SK-N-SH treated with all-trans-retinoic acid at 6 μM for 48 hours (cell line): ENCODE results near the gene NEURL1.

ENCODE experiments used
- ATAC-seq: fragments of 200-7000 bp; cut with Tn5 transposase; 3 replicates; pipeline ENCODE4 v1.9.1; 2020; ENCODE audit warnings: mild to moderate bottlenecking, moderate library complexity
- ARNTL ChIP-seq: fragments of 450-650 bp; formaldehyde crosslinking; IDR thresholded peaks from 2 replicates; pipeline ENCODE4 v1.5.0; 2020; ENCODE audit warnings: low read depth, mild to moderate bottlenecking, moderate library complexity, borderline replicate concordance
- BACH2 ChIP-seq: fragments of 250-450 bp; sonication (Bioruptor Pico); IDR thresholded peaks from 2 replicates; pipeline ENCODE4 v1.9.0; 2021; ENCODE audit warnings: mild to moderate bottlenecking, borderline replicate concordance
- CREB5 ChIP-seq: fragments of 250-450 bp; sonication (Bioruptor Pico); IDR thresholded peaks from 2 replicates; pipeline ENCODE4 v1.5.1; 2020; ENCODE audit warnings: low read depth, mild to moderate bottlenecking, moderate library complexity
- CSDC2 ChIP-seq: fragments of 250-450 bp; sonication (Bioruptor Pico); IDR thresholded peaks from 2 replicates; pipeline ENCODE4 v1.5.0; 2020; ENCODE audit warnings: mild to moderate bottlenecking, moderate library complexity
- CSRNP3 ChIP-seq: fragments of 250-450 bp; sonication (Bioruptor Pico); IDR thresholded peaks from 2 replicates; pipeline ENCODE4 v1.5.1; 2021; ENCODE audit warnings: mild to moderate bottlenecking, moderate library complexity
- ESRRG ChIP-seq: fragments of 250-450 bp; sonication (Bioruptor Pico); IDR thresholded peaks from 2 replicates; pipeline ENCODE4 v1.6.1; 2021; ENCODE audit warnings: mild to moderate bottlenecking
- ISL1 ChIP-seq: fragments of 250-450 bp; sonication (Bioruptor Pico); IDR thresholded peaks from 2 replicates; pipeline ENCODE4 v2.1.2; 2022; ENCODE audit warnings: mild to moderate bottlenecking, moderate library complexity
- OSR1 ChIP-seq: fragments of 250-450 bp; sonication (Bioruptor Pico); IDR thresholded peaks from 2 replicates; pipeline ENCODE4 v1.8.0; 2022; ENCODE audit warnings: moderate library complexity, mild to moderate bottlenecking, inconsistent platforms
- PATZ1 ChIP-seq: fragments of 250-450 bp; sonication (Bioruptor Pico); IDR thresholded peaks from 2 replicates; pipeline ENCODE4 v1.8.0; 2020; ENCODE audit warnings: mild to moderate bottlenecking, moderate library complexity, borderline replicate concordance
- POU6F1 ChIP-seq: fragments of 250-450 bp; sonication (Bioruptor Pico); IDR thresholded peaks from 2 replicates; pipeline ENCODE4 v1.8.0; 2021; ENCODE audit warnings: low read depth, mild to moderate bottlenecking, moderate library complexity, borderline replicate concordance
- PPARA ChIP-seq: fragments of 250-450 bp; sonication (Bioruptor Pico); IDR thresholded peaks from 2 replicates; pipeline ENCODE4 v1.5.0; 2020; ENCODE audit warnings: mild to moderate bottlenecking, borderline replicate concordance
- RARB ChIP-seq: fragments of 250-450 bp; sonication (Bioruptor Pico); IDR thresholded peaks from 2 replicates; pipeline ENCODE4 v1.8.0; 2021; ENCODE audit warnings: mild to moderate bottlenecking, moderate library complexity
- SNAI2 ChIP-seq: fragments of 250-450 bp; sonication (Bioruptor Pico); IDR thresholded peaks from 2 replicates; pipeline ENCODE4 v1.5.0; 2020; ENCODE audit warnings: mild to moderate bottlenecking, moderate library complexity
- TCF4 ChIP-seq: fragments of 250-450 bp; sonication (Bioruptor Pico); IDR thresholded peaks from 2 replicates; pipeline ENCODE4 v1.8.0; 2021; ENCODE audit warnings: mild to moderate bottlenecking, moderate library complexity, borderline replicate concordance
- TOX ChIP-seq: fragments of 250-450 bp; sonication (Bioruptor Pico); IDR thresholded peaks from 2 replicates; pipeline ENCODE4 v1.8.0; 2021; ENCODE audit warnings: mild to moderate bottlenecking, moderate library complexity, borderline replicate concordance
- TSHZ2 ChIP-seq: fragments of 250-450 bp; sonication (Bioruptor Pico); IDR thresholded peaks from 2 replicates; pipeline ENCODE4 v1.5.0; 2020; ENCODE audit warnings: mild to moderate bottlenecking, moderate library complexity
- ZC3H10 ChIP-seq: fragments of 250-450 bp; sonication (Bioruptor Pico); IDR thresholded peaks from 2 replicates; pipeline ENCODE4 v1.5.1; 2021; ENCODE audit warnings: mild to moderate bottlenecking, moderate library complexity
- ZFP3 ChIP-seq: fragments of 250-450 bp; sonication (Bioruptor Pico); IDR thresholded peaks from 2 replicates; pipeline ENCODE4 v1.5.0; 2020; ENCODE audit warnings: mild to moderate bottlenecking, moderate library complexity
- ZFP30 ChIP-seq: fragments of 450-650 bp; formaldehyde crosslinking; IDR thresholded peaks from 2 replicates; pipeline ENCODE4 v1.5.0; 2022; ENCODE audit warnings: mild to moderate bottlenecking, moderate library complexity
- ZNF565 ChIP-seq: fragments of 450-650 bp; formaldehyde crosslinking; conservative IDR thresholded peaks from 2 replicates; pipeline ENCODE4 v1.5.0; 2020; ENCODE audit warnings: low read depth, mild to moderate bottlenecking, moderate library complexity
- ZNF8 ChIP-seq: fragments of 450-650 bp; formaldehyde crosslinking; IDR thresholded peaks from 2 replicates; pipeline ENCODE4 v1.5.0; 2020; ENCODE audit warnings: mild to moderate bottlenecking, moderate library complexity

NEURL1 gene

GRCh38 chr10:103455235-103455634 lies 38.3 kb upstream of the NEURL1 start (continued):
- no peak for TF ChIP-seq PATZ1 (CRISPR knock-in tag)
- TF ChIP-seq, all 23 proteins: peak for 0

- ATAC-seq = no peak
- TF ChIP-seq RARB (CRISPR knock-in tag) = no peak
- TF ChIP-seq ARNTL (CRISPR knock-in tag) = no peak
- no peak for TF ChIP-seq ESRRG (CRISPR knock-in tag)
- TF ChIP-seq SNAI2 (CRISPR knock-in tag) = no peak
- no peak for TF ChIP-seq ZC3H10 (CRISPR knock-in tag)
- TF ChIP-seq ZFP30 (CRISPR knock-in tag) = no peak
- TF ChIP-seq ZFP3 = no peak
- no peak for TF ChIP-seq CREB5 (CRISPR knock-in tag)
- TF ChIP-seq, all 23 proteins: peak for 0
Observed at GRCh38 chr10:103456074-103456660, 37.3 kb upstream of the NEURL1 start.

GRCh38 chr10:103457176-103457712 lies 36.3 kb upstream of the NEURL1 start:
- TF ChIP-seq ESRRG (CRISPR knock-in tag) (no peak), PPARA (CRISPR knock-in tag) (no peak), POU6F1 (no peak), ZNF565 (CRISPR knock-in tag) (no peak), ARNTL (CRISPR knock-in tag) (no peak), ZNF8 (no peak), ZFP30 (CRISPR knock-in tag) (no peak), ZC3H10 (CRISPR knock-in tag) (no peak), CSRNP3 (CRISPR knock-in tag) (no peak), TCF4 (CRISPR knock-in tag) (no peak)
- no peak for ATAC-seq

GRCh38 chr10:103457896-103458583 lies 35.5 kb upstream of the NEURL1 start:
- no peak for ATAC-seq
- no peak for TF ChIP-seq POU6F1
- TF ChIP-seq CSDC2 (CRISPR knock-in tag) = no peak
- no peak for TF ChIP-seq ZC3H10 (CRISPR knock-in tag)
- TF ChIP-seq ZFP30 (CRISPR knock-in tag) = no peak
- no peak for TF ChIP-seq TSHZ2 (CRISPR knock-in tag)
- no peak for TF ChIP-seq ISL1 (CRISPR knock-in tag)
- TF ChIP-seq ZFP3 = no peak
- TF ChIP-seq ARNTL (CRISPR knock-in tag) = no peak
- TF ChIP-seq OSR1 = no peak
- TF ChIP-seq PATZ1 (CRISPR knock-in tag) = no peak
- TF ChIP-seq ESRRG (CRISPR knock-in tag) = no peak
- TF ChIP-seq SNAI2 (CRISPR knock-in tag) = no peak
- no peak for TF ChIP-seq ZNF565 (CRISPR knock-in tag)
- TF ChIP-seq RARB (CRISPR knock-in tag) = no peak
- TF ChIP-seq TOX = no peak
- no peak for TF ChIP-seq BACH2 (CRISPR knock-in tag)
